SK-N-SH (cell line): ENCODE results near the gene SLC13A1. TPM values are rescaled to one million over a fixed set of nuclear protein-coding genes. Genes with fewer than 3 reads are reported as not detected.

ENCODE experiments used
- CTCF ChIA-PET: fragments of 300-600, 350-600 bp; formaldehyde crosslinking; extraction: SDS; loops from one replicate; lab custom pipeline; 2021; lab: Yijun Ruan, JAX
- POLR2A ChIA-PET: fragments of 350-600 bp; sonication (Branson Sonifier 250); formaldehyde crosslinking; extraction: SDS; loops from one replicate; lab custom pipeline; 2020; ENCODE audit warnings: antibody characterized with exemption, inconsistent platforms; lab: Yijun Ruan, JAX
- DNase-seq: peaks from one replicate; pipeline ENCODE4 v3.0.0; 2012
- H2AFZ ChIP-seq: fragments of 200-600 bp; sonication (generic); 2 replicates; pipeline ENCODE4 v1.8.1; 2016; ENCODE audit warnings: antibody characterized with exemption, mild to moderate bottlenecking, low read depth
- H3F3A ChIP-seq: fragments of 200-600 bp; sonication (generic); replicated peaks from 2 replicates; pipeline ENCODE3; 2016; ENCODE audit warnings: antibody characterized with exemption, mild to moderate bottlenecking; ENCODE audit not compliant: insufficient read depth
- H3K27ac ChIP-seq, 2 experiments: fragments of 200-500 bp in 1 of 2; fragments of 200-600 bp in 1 of 2; sonication (Bioruptor generic) in 1 of 2; sonication (generic), shearing (Covaris generic) in 1 of 2; 2 replicates each; pipeline versions ENCODE4 v1.5.1 to v1.6.1; 2014 to 2016; ENCODE audit warnings: low read depth in 2 of 2, inconsistent platforms in 1 of 2, low read length in 1 of 2, mild to moderate bottlenecking in 1 of 2, mixed read lengths in 1 of 2
- H3K27me3 ChIP-seq: fragments of 200-600 bp; sonication (generic), shearing (Covaris generic); 2 replicates; pipeline ENCODE4 v1.6.1; 2016; ENCODE audit warnings: mixed run types; ENCODE audit not compliant: insufficient read depth
- H3K36me3 ChIP-seq, 2 experiments: fragments of 200-500 bp in 1 of 2; fragments of 200-600 bp in 1 of 2; sonication (Bioruptor generic) in 1 of 2; sonication (generic) in 1 of 2; replicated peaks in 1 of 2; 2 replicates each; pipeline versions ENCODE3 to v1.5.1; 2014 to 2016; ENCODE audit warnings: low read length in 1 of 2, mild to moderate bottlenecking in 1 of 2; ENCODE audit not compliant: insufficient read depth in 2 of 2, control insufficient read depth in 1 of 2
- H3K4me1 ChIP-seq, 2 experiments: fragments of 200-500 bp in 1 of 2; fragments of 200-600 bp in 1 of 2; sonication (Bioruptor generic) in 1 of 2; sonication (generic), shearing (Covaris generic) in 1 of 2; 2 replicates each; pipeline versions ENCODE4 v1.5.1 to v1.6.1; 2014 to 2016; ENCODE audit warnings: low read depth in 1 of 2, low read length in 1 of 2, mixed run types in 1 of 2; ENCODE audit not compliant: insufficient read depth in 2 of 2, control insufficient read depth in 1 of 2
- H3K4me2 ChIP-seq: fragments of 200-600 bp; sonication (generic), shearing (Covaris generic); 2 replicates; pipeline ENCODE4 v1.6.1; 2017; ENCODE audit warnings: mixed run types
- H3K4me3 ChIP-seq, 2 experiments: fragments of 200-500 bp in 1 of 2; fragments of 200-600 bp in 1 of 2; sonication (Bioruptor generic) in 1 of 2; sonication (generic), shearing (Covaris generic) in 1 of 2; 2 replicates each; pipeline versions ENCODE4 v1.5.1 to v1.8.1; 2014 to 2016; ENCODE audit warnings: low read depth in 2 of 2, inconsistent platforms in 1 of 2, low read length in 1 of 2, mild to moderate bottlenecking in 1 of 2, mixed read lengths in 1 of 2, moderate library complexity in 1 of 2
- H3K79me2 ChIP-seq: fragments of 200-600 bp; sonication (generic); 2 replicates; pipeline ENCODE4 v1.8.1; 2017; ENCODE audit warnings: mild to moderate bottlenecking; ENCODE audit not compliant: insufficient read depth
- H3K9ac ChIP-seq: fragments of 200-600 bp; sonication (generic); 2 replicates; pipeline ENCODE4 v1.6.1; 2017; ENCODE audit warnings: mixed run types
- H3K9me2 ChIP-seq: fragments of 200-600 bp; sonication (generic); 2 replicates; pipeline ENCODE4 v1.6.1; 2017; ENCODE audit warnings: mixed run types
- H3K9me3 ChIP-seq: fragments of 200-600 bp; sonication (generic); 2 replicates; pipeline ENCODE4 v1.6.1; 2017; ENCODE audit warnings: mixed run types, mild to moderate bottlenecking, moderate library complexity
- H4K20me1 ChIP-seq: fragments of 200-600 bp; sonication (generic); 2 replicates; pipeline ENCODE4 v1.6.1; 2017; ENCODE audit warnings: mild to moderate bottlenecking, mixed run types; ENCODE audit not compliant: insufficient read depth
- ELF1 ChIP-seq: IDR thresholded peaks from 2 replicates; pipeline ENCODE4 v1.4.0; 2012
- FOXJ3 ChIP-seq: sonication (generic); formaldehyde crosslinking; IDR thresholded peaks from 2 replicates; pipeline ENCODE4 v1.5.1; 2020; ENCODE audit warnings: mild to moderate bottlenecking, missing genetic modification reagents
- FOXM1 ChIP-seq: IDR thresholded peaks from 2 replicates; pipeline ENCODE4 v1.4.0; 2012; ENCODE audit warnings: low read depth, mild to moderate bottlenecking
- GABPA ChIP-seq: IDR thresholded peaks from 2 replicates; pipeline ENCODE4 v1.4.0; 2012; ENCODE audit warnings: low read depth, mild to moderate bottlenecking
- GATA2 ChIP-seq: sonication (generic); formaldehyde crosslinking; IDR thresholded peaks from 2 replicates; pipeline ENCODE4 v1.5.0; 2020; ENCODE audit warnings: mild to moderate bottlenecking, missing genetic modification reagents
- MEF2A ChIP-seq: IDR thresholded peaks from 2 replicates; pipeline ENCODE4 v1.4.0; 2012; ENCODE audit warnings: low read depth, borderline replicate concordance
- MXI1 ChIP-seq: IDR thresholded peaks from 2 replicates; pipeline ENCODE4 v1.6.1; 2012; ENCODE audit warnings: mild to moderate bottlenecking, low read depth, low read length, improper control_type of control experiment
- NRF1 ChIP-seq: IDR thresholded peaks from 2 replicates; pipeline ENCODE4 v1.6.1; 2012; ENCODE audit warnings: low read depth, mild to moderate bottlenecking, low read length
- POLR2AphosphoS5 ChIP-seq: IDR thresholded peaks from 2 replicates; pipeline ENCODE4 v1.6.1; 2012; ENCODE audit warnings: low read depth, low read length
- RCOR1 ChIP-seq: fragments of 150-350 bp; IDR thresholded peaks from 2 replicates; pipeline ENCODE4 v1.6.1; 2017; ENCODE audit warnings: antibody characterized with exemption, low read length
- RXRA ChIP-seq: IDR thresholded peaks from 2 replicates; pipeline ENCODE4 v1.4.0; 2012; ENCODE audit warnings: low read depth, mild to moderate bottlenecking, borderline replicate concordance
- SMC3 ChIP-seq: IDR thresholded peaks from 2 replicates; pipeline ENCODE4 v1.6.1; 2012; ENCODE audit warnings: low read depth, low read length, improper control_type of control experiment
- TCF12 ChIP-seq: IDR thresholded peaks from 2 replicates; pipeline ENCODE4 v1.4.0; 2012
- WGBS: methylation state at CpG from one replicate; pipeline ENCODE4 v1.1.6; 2017; ENCODE audit warnings: low lambda C conversion rate; 5-methylcytosine and 5-hydroxymethylcytosine counted together
- polyA plus RNA-seq, 3 experiments: library from polyadenylated mRNA; depleted of rRNA; stranded (reverse); fragments of >200 nt; gene quantifications; 2 replicates each; pipeline ENCODE4 v1.2.3, GENCODE V29; 2012
- TF ChIP-seq, protein P1 (sequence below): fragments of 200-600 bp; sonication (generic); IDR thresholded peaks from 2 replicates; pipeline ENCODE4 v1.6.1; 2017; ENCODE audit warnings: antibody characterized with exemption, mild to moderate bottlenecking, moderate library complexity
- TF ChIP-seq, protein P2 (sequence below): IDR thresholded peaks from 2 replicates; pipeline ENCODE4 v1.4.0; 2012; ENCODE audit warnings: low read depth, borderline replicate concordance
- TF ChIP-seq, protein P3 (sequence below): IDR thresholded peaks from 2 replicates; pipeline ENCODE4; 2012
- TF ChIP-seq, protein P4 (sequence below): IDR thresholded peaks from 2 replicates; pipeline ENCODE4 v1.6.1; 2012; ENCODE audit warnings: mild to moderate bottlenecking, low read depth, low read length, moderate library complexity

SLC13A1 gene
- polyA plus RNA-seq, 1 of the 3 experiments (the other 2 are of a cell fraction), result not detected

DNA sequence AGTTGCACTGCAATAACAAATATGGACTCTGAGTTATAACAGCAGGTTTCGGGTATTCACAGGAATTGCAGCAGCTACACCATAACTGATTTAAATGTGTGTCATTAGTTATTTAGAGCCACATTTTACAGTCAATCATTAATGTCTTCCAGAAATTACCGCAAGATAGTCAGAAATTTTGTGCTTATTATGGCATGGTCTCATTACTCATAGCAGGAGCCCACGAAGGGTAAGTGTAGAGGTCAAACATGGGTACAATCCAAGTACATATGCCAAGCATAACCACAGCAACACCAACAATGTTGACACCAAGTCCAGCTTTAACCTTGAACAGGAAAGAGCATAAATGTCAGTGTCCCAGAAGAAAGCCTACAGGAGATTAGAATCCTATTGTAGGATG lies 84.4 kb downstream of the SLC13A1 start (continued):
- TF ChIP-seq RCOR1, result no peak
- TF ChIP-seq, protein P1, sequence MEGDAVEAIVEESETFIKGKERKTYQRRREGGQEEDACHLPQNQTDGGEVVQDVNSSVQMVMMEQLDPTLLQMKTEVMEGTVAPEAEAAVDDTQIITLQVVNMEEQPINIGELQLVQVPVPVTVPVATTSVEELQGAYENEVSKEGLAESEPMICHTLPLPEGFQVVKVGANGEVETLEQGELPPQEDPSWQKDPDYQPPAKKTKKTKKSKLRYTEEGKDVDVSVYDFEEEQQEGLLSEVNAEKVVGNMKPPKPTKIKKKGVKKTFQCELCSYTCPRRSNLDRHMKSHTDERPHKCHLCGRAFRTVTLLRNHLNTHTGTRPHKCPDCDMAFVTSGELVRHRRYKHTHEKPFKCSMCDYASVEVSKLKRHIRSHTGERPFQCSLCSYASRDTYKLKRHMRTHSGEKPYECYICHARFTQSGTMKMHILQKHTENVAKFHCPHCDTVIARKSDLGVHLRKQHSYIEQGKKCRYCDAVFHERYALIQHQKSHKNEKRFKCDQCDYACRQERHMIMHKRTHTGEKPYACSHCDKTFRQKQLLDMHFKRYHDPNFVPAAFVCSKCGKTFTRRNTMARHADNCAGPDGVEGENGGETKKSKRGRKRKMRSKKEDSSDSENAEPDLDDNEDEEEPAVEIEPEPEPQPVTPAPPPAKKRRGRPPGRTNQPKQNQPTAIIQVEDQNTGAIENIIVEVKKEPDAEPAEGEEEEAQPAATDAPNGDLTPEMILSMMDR, result no peak
- no peak for TF ChIP-seq NRF1
- TF ChIP-seq MXI1, result no peak

- Histone ChIP-seq H4K20me1 (no peaks in the 10 kb centered on the region), H3K36me3 (no peaks in the 10 kb centered on the region), H3F3A (no peaks in the 10 kb centered on the region), H3K9me2 (no peaks in the 10 kb centered on the region), H3K4me3 (no peak overlapping the region), H3K27me3 (no peaks in the 10 kb centered on the region), H3K9me3 (no peaks in the 10 kb centered on the region), H3K4me1 (no peaks in the 10 kb centered on the region), H2AFZ (no peak overlapping the region), H3K27ac (no peak overlapping the region), H3K79me2 (no peaks in the 10 kb centered on the region), H3K9ac (no peak overlapping the region), H3K4me2 (no peak overlapping the region)
- CTCF ChIA-PET, result no interaction called here
- 12% methylated on average over 2 of the region's 2 CpGs for WGBS
- DNase-seq, result no peak
- TF ChIP-seq FOXJ3 (no peak), RXRA (no peak), GATA2 (CRISPR knock-in tag) (no peak), TCF12 (no peak), MEF2A (no peak), POLR2AphosphoS5 (no peak), SMC3 (no peak), FOXM1 (no peak), GABPA (no peak), NRF1 (no peak), ELF1 (no peak)
- TF ChIP-seq, protein P2, sequence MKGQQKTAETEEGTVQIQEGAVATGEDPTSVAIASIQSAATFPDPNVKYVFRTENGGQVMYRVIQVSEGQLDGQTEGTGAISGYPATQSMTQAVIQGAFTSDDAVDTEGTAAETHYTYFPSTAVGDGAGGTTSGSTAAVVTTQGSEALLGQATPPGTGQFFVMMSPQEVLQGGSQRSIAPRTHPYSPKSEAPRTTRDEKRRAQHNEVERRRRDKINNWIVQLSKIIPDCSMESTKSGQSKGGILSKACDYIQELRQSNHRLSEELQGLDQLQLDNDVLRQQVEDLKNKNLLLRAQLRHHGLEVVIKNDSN, result no peak
- TF ChIP-seq, protein P3, sequence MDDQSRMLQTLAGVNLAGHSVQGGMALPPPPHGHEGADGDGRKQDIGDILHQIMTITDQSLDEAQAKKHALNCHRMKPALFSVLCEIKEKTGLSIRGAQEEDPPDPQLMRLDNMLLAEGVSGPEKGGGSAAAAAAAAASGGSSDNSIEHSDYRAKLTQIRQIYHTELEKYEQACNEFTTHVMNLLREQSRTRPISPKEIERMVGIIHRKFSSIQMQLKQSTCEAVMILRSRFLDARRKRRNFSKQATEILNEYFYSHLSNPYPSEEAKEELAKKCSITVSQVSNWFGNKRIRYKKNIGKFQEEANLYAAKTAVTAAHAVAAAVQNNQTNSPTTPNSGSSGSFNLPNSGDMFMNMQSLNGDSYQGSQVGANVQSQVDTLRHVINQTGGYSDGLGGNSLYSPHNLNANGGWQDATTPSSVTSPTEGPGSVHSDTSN, result no peak
- TF ChIP-seq, protein P4, sequence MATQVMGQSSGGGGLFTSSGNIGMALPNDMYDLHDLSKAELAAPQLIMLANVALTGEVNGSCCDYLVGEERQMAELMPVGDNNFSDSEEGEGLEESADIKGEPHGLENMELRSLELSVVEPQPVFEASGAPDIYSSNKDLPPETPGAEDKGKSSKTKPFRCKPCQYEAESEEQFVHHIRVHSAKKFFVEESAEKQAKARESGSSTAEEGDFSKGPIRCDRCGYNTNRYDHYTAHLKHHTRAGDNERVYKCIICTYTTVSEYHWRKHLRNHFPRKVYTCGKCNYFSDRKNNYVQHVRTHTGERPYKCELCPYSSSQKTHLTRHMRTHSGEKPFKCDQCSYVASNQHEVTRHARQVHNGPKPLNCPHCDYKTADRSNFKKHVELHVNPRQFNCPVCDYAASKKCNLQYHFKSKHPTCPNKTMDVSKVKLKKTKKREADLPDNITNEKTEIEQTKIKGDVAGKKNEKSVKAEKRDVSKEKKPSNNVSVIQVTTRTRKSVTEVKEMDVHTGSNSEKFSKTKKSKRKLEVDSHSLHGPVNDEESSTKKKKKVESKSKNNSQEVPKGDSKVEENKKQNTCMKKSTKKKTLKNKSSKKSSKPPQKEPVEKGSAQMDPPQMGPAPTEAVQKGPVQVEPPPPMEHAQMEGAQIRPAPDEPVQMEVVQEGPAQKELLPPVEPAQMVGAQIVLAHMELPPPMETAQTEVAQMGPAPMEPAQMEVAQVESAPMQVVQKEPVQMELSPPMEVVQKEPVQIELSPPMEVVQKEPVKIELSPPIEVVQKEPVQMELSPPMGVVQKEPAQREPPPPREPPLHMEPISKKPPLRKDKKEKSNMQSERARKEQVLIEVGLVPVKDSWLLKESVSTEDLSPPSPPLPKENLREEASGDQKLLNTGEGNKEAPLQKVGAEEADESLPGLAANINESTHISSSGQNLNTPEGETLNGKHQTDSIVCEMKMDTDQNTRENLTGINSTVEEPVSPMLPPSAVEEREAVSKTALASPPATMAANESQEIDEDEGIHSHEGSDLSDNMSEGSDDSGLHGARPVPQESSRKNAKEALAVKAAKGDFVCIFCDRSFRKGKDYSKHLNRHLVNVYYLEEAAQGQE, result no peak
- POLR2A ChIA-PET, result no interaction called here
Measured at GRCh38 chr7:123114288-123114687, 85.5 kb downstream of the SLC13A1 start.
